Adrenal gland (tissue), 5 donors: ENCODE measurements around the gene MAD1L1.

Source experiments
- POLR2A ChIP-seq, 2 donors: fragments of 450-650 bp; IDR thresholded peaks; one replicate each; pipeline ENCODE4 v1.6.1; 2017; ENCODE audit warnings: antibody characterized with exemption in 2 of 2, mild to moderate bottlenecking in 2 of 2, moderate library complexity in 1 of 2
- TF ChIP-seq, protein P1 (sequence below), 6 experiments: fragments of 450-650 bp in 4 of 6; fragments of 200-600 bp in 2 of 6; sonication (generic) in 1 of 6; IDR thresholded peaks; 1 replicate in 5 of 6; 2 replicates in 1 of 6; pipeline versions ENCODE4 v1.5.1 to v1.8.0; 2016 to 2021; ENCODE audit warnings: antibody characterized with exemption in 6 of 6, mild to moderate bottlenecking in 2 of 6, moderate library complexity in 1 of 6
- donor health status: DM: no; HTN: no; CAD: no.

DNA sequence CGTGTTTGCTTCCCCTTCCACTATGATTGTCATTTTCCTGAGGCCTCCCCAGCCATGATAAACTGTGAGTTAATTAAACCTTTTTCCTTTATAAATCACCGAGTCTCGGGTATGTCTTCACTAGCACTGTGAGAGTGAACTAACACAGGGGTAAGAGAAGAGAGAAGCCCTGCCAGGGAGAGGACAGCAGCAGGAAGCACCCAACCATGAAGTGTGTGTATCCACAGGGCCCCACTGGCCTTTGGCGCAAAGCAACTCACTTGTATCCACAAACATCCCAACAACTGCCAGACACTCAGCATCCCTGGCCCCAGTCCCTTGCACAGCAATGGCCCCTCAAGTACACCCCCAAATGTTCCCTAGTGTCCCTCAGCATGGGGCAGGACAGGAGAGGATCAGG lies 115.1 kb downstream of the MAD1L1 start:
- no peak for TF ChIP-seq POLR2A (IDR thresholded peaks at IDR 0.05)
- TF ChIP-seq, protein P1, sequence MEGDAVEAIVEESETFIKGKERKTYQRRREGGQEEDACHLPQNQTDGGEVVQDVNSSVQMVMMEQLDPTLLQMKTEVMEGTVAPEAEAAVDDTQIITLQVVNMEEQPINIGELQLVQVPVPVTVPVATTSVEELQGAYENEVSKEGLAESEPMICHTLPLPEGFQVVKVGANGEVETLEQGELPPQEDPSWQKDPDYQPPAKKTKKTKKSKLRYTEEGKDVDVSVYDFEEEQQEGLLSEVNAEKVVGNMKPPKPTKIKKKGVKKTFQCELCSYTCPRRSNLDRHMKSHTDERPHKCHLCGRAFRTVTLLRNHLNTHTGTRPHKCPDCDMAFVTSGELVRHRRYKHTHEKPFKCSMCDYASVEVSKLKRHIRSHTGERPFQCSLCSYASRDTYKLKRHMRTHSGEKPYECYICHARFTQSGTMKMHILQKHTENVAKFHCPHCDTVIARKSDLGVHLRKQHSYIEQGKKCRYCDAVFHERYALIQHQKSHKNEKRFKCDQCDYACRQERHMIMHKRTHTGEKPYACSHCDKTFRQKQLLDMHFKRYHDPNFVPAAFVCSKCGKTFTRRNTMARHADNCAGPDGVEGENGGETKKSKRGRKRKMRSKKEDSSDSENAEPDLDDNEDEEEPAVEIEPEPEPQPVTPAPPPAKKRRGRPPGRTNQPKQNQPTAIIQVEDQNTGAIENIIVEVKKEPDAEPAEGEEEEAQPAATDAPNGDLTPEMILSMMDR (IDR thresholded peaks at IDR 0.05) = no peak
